GM23338 (cell line): ENCODE measurements around the gene GRM8. TPM values are rescaled to one million over a fixed set of nuclear protein-coding genes. Genes with fewer than 3 reads are reported as not detected.
A peak's percentile ranks its signal among the peaks of the same experiment; 100 is the strongest.

Experiments used
- ATAC-seq: fragments of 200-7000 bp; cut with Tn5 transposase; 3 replicates; pipeline ENCODE4 v1.9.1; 2020
- DNase-seq: peaks from one replicate; pipeline ENCODE4 v3.0.0-alpha.2; 2015; ENCODE audit warnings: low spot score
- H2AFZ ChIP-seq: fragments of 200-600 bp; sonication (generic); 2 replicates; pipeline ENCODE4 v1.8.0; 2016; ENCODE audit warnings: antibody characterized with exemption, mild to moderate bottlenecking, moderate library complexity
- H3F3A ChIP-seq: fragments of 200-600 bp; sonication (generic); replicated peaks from 2 replicates; pipeline ENCODE4 v1.8.0; 2017; ENCODE audit warnings: antibody characterized with exemption, mixed run types, low read depth
- H3K27ac ChIP-seq: fragments of 200-600 bp; sonication (generic); 2 replicates; pipeline ENCODE4 v1.6.1; 2016; ENCODE audit warnings: low read depth
- H3K27me3 ChIP-seq: fragments of 200-600 bp; sonication (generic); 2 replicates; pipeline ENCODE4 v1.8.0; 2016; ENCODE audit warnings: mild to moderate bottlenecking, mixed run types, moderate library complexity; ENCODE audit not compliant: insufficient read depth
- H3K36me3 ChIP-seq: fragments of 200-600 bp; sonication (generic); 2 replicates; pipeline ENCODE4 v1.8.0; 2016; ENCODE audit warnings: mild to moderate bottlenecking; ENCODE audit not compliant: insufficient read depth
- H3K4me1 ChIP-seq: fragments of 200-600 bp; sonication (generic); 2 replicates; pipeline ENCODE4 v1.8.0; 2016; ENCODE audit warnings: mild to moderate bottlenecking, moderate library complexity; ENCODE audit not compliant: insufficient read depth
- H3K4me2 ChIP-seq: fragments of 200-600 bp; sonication (generic); 2 replicates; pipeline ENCODE4 v1.7.1; 2017; ENCODE audit warnings: mixed run types
- H3K4me3 ChIP-seq: fragments of 200-600 bp; sonication (generic); 2 replicates; pipeline ENCODE4 v1.6.1; 2016; ENCODE audit warnings: mixed run types
- H3K79me2 ChIP-seq: fragments of 200-600 bp; sonication (generic); replicated peaks from 2 replicates; pipeline ENCODE4 v1.8.0; 2017; ENCODE audit warnings: mild to moderate bottlenecking; ENCODE audit not compliant: insufficient read depth
- H3K9me2 ChIP-seq: fragments of 200-600 bp; sonication (generic); 2 replicates; pipeline ENCODE4 v1.8.0; 2017; ENCODE audit not compliant: insufficient read depth
- H4K20me1 ChIP-seq: fragments of 200-600 bp; sonication (generic); replicated peaks from 2 replicates; pipeline ENCODE4 v1.8.0; 2017; ENCODE audit warnings: mild to moderate bottlenecking; ENCODE audit not compliant: insufficient read depth
- H3K27ac Mint-ChIP-seq: 2 replicates; pipeline ENCODE4 v1.8.0; 2020; ENCODE audit warnings: inconsistent platforms, mild to moderate bottlenecking, moderate library complexity, mixed read lengths
- H3K27me3 Mint-ChIP-seq: 3 replicates; pipeline ENCODE4 v1.8.0; 2022; ENCODE audit warnings: low read depth, mild to moderate bottlenecking, moderate library complexity, mixed read lengths, inconsistent platforms; ENCODE audit not compliant: insufficient read depth, poor library complexity
- H3K36me3 Mint-ChIP-seq: 3 replicates; pipeline ENCODE4 v1.8.0; 2021; ENCODE audit warnings: low read depth, mild to moderate bottlenecking, inconsistent platforms, moderate library complexity, mixed read lengths
- H3K4me1 Mint-ChIP-seq: 3 replicates; pipeline ENCODE4 v1.8.0; 2020; ENCODE audit warnings: mild to moderate bottlenecking, inconsistent platforms, mixed read lengths
- H3K4me3 Mint-ChIP-seq: 3 replicates; pipeline ENCODE4 v1.8.0; 2021; ENCODE audit warnings: moderate library complexity, mild to moderate bottlenecking, inconsistent platforms, mixed read lengths
- H3K9me3 Mint-ChIP-seq: 3 replicates; pipeline ENCODE4 v1.8.0; 2020; ENCODE audit warnings: moderate library complexity, mild to moderate bottlenecking, inconsistent platforms, mixed read lengths
- CREB1 ChIP-seq: fragments of 250-450 bp; sonication (Bioruptor Pico); IDR thresholded peaks from 2 replicates; pipeline ENCODE4 v1.5.0; 2020; ENCODE audit warnings: low read depth, mild to moderate bottlenecking, moderate library complexity
- EZH2 ChIP-seq: fragments of 200-600 bp; sonication (generic); IDR thresholded peaks from one replicate; pipeline ENCODE4 v1.8.0; 2017; ENCODE audit warnings: antibody characterized with exemption, mild to moderate bottlenecking, low read depth; ENCODE audit not compliant: unreplicated experiment
- EZH2phosphoT487 ChIP-seq: fragments of 200-600 bp; sonication (generic); IDR thresholded peaks from one replicate; pipeline ENCODE4 v1.8.1; 2018; ENCODE audit warnings: antibody characterized with exemption; ENCODE audit not compliant: unreplicated experiment
- JUNB ChIP-seq: IDR thresholded peaks from one replicate; pipeline ENCODE4 v1.6.1; 2016; ENCODE audit warnings: antibody characterized with exemption; ENCODE audit not compliant: unreplicated experiment
- NANOG ChIP-seq: IDR thresholded peaks from 2 replicates; pipeline ENCODE4 v1.6.1; 2016; ENCODE audit warnings: antibody characterized with exemption, borderline replicate concordance
- POLR2AphosphoS5 ChIP-seq: IDR thresholded peaks from 2 replicates; pipeline ENCODE4 v1.6.1; 2016; ENCODE audit warnings: antibody characterized with exemption, low read depth
- STAT1 ChIP-seq: IDR thresholded peaks from one replicate; pipeline ENCODE4 v1.6.1; 2016; ENCODE audit warnings: antibody characterized with exemption; ENCODE audit not compliant: unreplicated experiment
- ZNF114 ChIP-seq: fragments of 250-450 bp; sonication (Bioruptor Pico); IDR thresholded peaks from 2 replicates; pipeline ENCODE4 v1.5.0; 2020; ENCODE audit warnings: mild to moderate bottlenecking, moderate library complexity
- ZNF331 ChIP-seq: fragments of 250-450 bp; sonication (Bioruptor Pico); IDR thresholded peaks from 2 replicates; pipeline ENCODE4 v1.5.0; 2020; ENCODE audit warnings: low read depth, mild to moderate bottlenecking, moderate library complexity
- polyA plus RNA-seq: library from polyadenylated mRNA; unstranded; fragments of >200 nt; fragmentation: Nextera tagmentation; extraction: Ambion mirVana; gene quantifications from 2 replicates; pipeline ENCODE4 v1.2.1, GENCODE V29; 2016
- total RNA-seq: library from RNA; depleted of rRNA; stranded (reverse); fragments of >200 nt; shearing (Covaris generic); gene quantifications from 2 replicates; pipeline ENCODE4 v1.2.3, GENCODE V29; 2014
- TF ChIP-seq, protein P1 (sequence below), 2 experiments: fragments of 200-600 bp in 1 of 2; sonication (generic) in 1 of 2; conservative IDR thresholded peaks; 2 replicates each; pipeline versions ENCODE4 v1.5.1 to v1.6.1; 2016 to 2017; ENCODE audit warnings: antibody characterized with exemption in 2 of 2, low read depth in 2 of 2, mild to moderate bottlenecking in 2 of 2, moderate library complexity in 1 of 2
- TF ChIP-seq, protein P2 (sequence below): fragments of 250-450 bp; sonication (Bioruptor Pico); IDR thresholded peaks from 2 replicates; pipeline ENCODE4 v1.5.0; 2020; ENCODE audit warnings: mild to moderate bottlenecking, moderate library complexity
- TF ChIP-seq, protein P3 (sequence below): IDR thresholded peaks from 2 replicates; pipeline ENCODE4 v1.6.1; 2016; ENCODE audit warnings: antibody characterized with exemption

Gene GRM8
- total and polyA plus RNA-seq, 2 experiments from 2014 or later: 1.9 to 6.6 TPM

DNA sequence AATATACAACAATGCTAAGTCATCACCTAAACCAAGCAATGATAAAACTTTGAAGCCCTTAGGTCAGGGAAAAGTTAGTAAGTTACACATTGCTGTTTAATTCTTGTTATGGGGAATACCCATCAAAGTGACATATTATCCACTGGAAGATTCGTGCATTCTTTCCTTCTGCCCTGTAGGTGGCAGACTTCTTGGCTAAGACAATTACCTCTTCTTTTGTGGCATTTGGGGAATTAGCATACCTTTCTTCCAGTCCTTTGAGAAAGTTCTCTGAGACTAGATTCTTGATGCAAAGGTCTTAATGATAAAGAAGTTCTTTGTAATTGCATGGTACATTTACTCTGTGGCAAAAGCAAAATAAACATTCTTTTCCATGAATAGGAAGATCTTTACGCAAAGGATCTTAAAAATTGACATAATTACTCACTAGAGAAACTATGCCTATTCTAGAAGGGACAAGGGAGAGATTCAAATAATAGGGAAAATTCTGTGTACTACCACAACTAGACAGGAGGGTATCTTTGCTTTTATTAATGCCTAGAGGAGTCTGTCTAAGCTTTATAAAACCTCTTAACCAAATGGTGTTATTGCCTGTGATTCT is 395.9 kb downstream of the GRM8 start:
- no peaks in the 10 kb centered on the region for H3F3A ChIP-seq
- peaks cover 14% of the 10 kb centered on the region for H3K4me1 Mint-ChIP-seq
- no peaks in the 10 kb centered on the region for H3K4me1 ChIP-seq
- no peaks in the 10 kb centered on the region for H3K27me3 Mint-ChIP-seq
- H3K4me3 ChIP-seq: no peak overlapping the region
- H3K27ac Mint-ChIP-seq: no peak overlapping the region
- ATAC-seq: peak; percentile 78
- H3K79me2 ChIP-seq: no peaks in the 10 kb centered on the region
- H3K4me2 ChIP-seq: no peak overlapping the region
- no peak overlapping the region for H2AFZ ChIP-seq
- H3K27me3 ChIP-seq: no peaks in the 10 kb centered on the region
- TF ChIP-seq, protein P1, sequence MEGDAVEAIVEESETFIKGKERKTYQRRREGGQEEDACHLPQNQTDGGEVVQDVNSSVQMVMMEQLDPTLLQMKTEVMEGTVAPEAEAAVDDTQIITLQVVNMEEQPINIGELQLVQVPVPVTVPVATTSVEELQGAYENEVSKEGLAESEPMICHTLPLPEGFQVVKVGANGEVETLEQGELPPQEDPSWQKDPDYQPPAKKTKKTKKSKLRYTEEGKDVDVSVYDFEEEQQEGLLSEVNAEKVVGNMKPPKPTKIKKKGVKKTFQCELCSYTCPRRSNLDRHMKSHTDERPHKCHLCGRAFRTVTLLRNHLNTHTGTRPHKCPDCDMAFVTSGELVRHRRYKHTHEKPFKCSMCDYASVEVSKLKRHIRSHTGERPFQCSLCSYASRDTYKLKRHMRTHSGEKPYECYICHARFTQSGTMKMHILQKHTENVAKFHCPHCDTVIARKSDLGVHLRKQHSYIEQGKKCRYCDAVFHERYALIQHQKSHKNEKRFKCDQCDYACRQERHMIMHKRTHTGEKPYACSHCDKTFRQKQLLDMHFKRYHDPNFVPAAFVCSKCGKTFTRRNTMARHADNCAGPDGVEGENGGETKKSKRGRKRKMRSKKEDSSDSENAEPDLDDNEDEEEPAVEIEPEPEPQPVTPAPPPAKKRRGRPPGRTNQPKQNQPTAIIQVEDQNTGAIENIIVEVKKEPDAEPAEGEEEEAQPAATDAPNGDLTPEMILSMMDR (conservative IDR thresholded peaks at IDR 0.05; ENCODE audit: low read depth in 2 of 2): peak; percentile 80 to 82
- no peak for TF ChIP-seq POLR2AphosphoS5
- no peaks in the 10 kb centered on the region for H3K36me3 Mint-ChIP-seq
- no peaks in the 10 kb centered on the region for H3K36me3 ChIP-seq
- DNase-seq: peak; percentile 81
- H3K27ac ChIP-seq: no peak overlapping the region
- no peak overlapping the region for H3K4me3 Mint-ChIP-seq
- H4K20me1 ChIP-seq: no peaks in the 10 kb centered on the region
- H3K9me3 Mint-ChIP-seq: no peaks in the 10 kb centered on the region
- H3K9me2 ChIP-seq: peaks cover 5% of the 10 kb centered on the region; the same call in 1 of the 2 replicates

DNA sequence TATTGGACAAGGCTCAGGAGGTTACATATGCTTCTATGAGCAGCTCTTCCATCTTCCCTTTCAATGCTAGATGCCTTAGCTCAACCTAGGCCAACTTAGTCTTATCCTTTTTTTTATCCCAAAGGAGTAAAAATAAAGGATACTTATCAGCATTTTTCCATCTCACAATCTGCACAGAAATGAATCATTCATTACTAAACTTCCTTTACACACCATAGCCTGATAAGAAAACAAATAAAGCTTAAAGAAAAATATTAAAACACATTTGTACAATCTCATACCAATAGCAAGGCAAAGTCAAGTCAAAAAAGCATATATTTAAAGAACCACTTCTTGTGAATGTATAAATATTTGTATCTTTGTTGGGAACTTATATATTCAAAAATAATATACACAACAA is 407.4 kb downstream of the GRM8 start:
- ATAC-seq (no peak), DNase-seq (no peak)
- Histone ChIP-seq H3K4me2 (no peak overlapping the region), H4K20me1 (no peaks in the 10 kb centered on the region), H3K27ac (no peak overlapping the region), H3F3A (no peaks in the 10 kb centered on the region), H3K79me2 (no peaks in the 10 kb centered on the region), H3K36me3 (no peaks in the 10 kb centered on the region), H3K4me3 (no peak overlapping the region), H3K4me1 (no peaks in the 10 kb centered on the region), H3K9me2 (peaks cover 4% of the 10 kb centered on the region), H3K27me3 (no peaks in the 10 kb centered on the region), H2AFZ (no peak overlapping the region)
- Mint-ChIP-seq H3K36me3 (no peaks in the 10 kb centered on the region; the same call in 2 of the 3 replicates), H3K27ac (no peak overlapping the region), H3K27me3 (no peaks in the 10 kb centered on the region), H3K4me1 (no peaks in the 10 kb centered on the region), H3K4me3 (no peak overlapping the region), H3K9me3 (no peaks in the 10 kb centered on the region; the same call in 2 of the 3 replicates)
- no peak for TF ChIP-seq JUNB
- TF ChIP-seq ZNF114 (CRISPR knock-in tag): no peak
- no peak for TF ChIP-seq EZH2
- no peak for TF ChIP-seq CREB1
- TF ChIP-seq NANOG: no peak
- TF ChIP-seq, protein P2, sequence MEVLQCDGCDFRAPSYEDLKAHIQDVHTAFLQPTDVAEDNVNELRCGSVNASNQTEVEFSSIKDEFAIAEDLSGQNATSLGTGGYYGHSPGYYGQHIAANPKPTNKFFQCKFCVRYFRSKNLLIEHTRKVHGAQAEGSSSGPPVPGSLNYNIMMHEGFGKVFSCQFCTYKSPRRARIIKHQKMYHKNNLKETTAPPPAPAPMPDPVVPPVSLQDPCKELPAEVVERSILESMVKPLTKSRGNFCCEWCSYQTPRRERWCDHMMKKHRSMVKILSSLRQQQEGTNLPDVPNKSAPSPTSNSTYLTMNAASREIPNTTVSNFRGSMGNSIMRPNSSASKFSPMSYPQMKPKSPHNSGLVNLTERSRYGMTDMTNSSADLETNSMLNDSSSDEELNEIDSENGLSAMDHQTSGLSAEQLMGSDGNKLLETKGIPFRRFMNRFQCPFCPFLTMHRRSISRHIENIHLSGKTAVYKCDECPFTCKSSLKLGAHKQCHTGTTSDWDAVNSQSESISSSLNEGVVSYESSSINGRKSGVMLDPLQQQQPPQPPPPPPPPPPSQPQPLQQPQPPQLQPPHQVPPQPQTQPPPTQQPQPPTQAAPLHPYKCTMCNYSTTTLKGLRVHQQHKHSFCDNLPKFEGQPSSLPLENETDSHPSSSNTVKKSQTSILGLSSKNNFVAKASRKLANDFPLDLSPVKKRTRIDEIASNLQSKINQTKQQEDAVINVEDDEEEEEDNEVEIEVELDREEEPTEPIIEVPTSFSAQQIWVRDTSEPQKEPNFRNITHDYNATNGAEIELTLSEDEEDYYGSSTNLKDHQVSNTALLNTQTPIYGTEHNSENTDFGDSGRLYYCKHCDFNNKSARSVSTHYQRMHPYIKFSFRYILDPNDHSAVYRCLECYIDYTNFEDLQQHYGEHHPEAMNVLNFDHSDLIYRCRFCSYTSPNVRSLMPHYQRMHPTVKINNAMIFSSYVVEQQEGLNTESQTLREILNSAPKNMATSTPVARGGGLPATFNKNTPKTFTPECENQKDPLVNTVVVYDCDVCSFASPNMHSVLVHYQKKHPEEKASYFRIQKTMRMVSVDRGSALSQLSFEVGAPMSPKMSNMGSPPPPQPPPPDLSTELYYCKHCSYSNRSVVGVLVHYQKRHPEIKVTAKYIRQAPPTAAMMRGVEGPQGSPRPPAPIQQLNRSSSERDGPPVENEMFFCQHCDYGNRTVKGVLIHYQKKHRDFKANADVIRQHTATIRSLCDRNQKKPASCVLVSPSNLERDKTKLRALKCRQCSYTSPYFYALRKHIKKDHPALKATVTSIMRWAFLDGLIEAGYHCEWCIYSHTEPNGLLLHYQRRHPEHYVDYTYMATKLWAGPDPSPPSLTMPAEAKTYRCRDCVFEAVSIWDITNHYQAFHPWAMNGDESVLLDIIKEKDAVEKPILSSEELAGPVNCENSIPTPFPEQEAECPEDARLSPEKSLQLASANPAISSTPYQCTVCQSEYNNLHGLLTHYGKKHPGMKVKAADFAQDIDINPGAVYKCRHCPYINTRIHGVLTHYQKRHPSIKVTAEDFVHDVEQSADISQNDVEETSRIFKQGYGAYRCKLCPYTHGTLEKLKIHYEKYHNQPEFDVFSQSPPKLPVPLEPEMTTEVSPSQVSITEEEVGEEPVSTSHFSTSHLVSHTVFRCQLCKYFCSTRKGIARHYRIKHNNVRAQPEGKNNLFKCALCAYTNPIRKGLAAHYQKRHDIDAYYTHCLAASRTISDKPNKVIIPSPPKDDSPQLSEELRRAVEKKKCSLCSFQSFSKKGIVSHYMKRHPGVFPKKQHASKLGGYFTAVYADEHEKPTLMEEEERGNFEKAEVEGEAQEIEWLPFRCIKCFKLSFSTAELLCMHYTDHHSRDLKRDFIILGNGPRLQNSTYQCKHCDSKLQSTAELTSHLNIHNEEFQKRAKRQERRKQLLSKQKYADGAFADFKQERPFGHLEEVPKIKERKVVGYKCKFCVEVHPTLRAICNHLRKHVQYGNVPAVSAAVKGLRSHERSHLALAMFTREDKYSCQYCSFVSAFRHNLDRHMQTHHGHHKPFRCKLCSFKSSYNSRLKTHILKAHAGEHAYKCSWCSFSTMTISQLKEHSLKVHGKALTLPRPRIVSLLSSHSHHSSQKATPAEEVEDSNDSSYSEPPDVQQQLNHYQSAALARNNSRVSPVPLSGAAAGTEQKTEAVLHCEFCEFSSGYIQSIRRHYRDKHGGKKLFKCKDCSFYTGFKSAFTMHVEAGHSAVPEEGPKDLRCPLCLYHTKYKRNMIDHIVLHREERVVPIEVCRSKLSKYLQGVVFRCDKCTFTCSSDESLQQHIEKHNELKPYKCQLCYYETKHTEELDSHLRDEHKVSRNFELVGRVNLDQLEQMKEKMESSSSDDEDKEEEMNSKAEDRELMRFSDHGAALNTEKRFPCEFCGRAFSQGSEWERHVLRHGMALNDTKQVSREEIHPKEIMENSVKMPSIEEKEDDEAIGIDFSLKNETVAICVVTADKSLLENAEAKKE (CRISPR knock-in tag): no peak
- no peak for TF ChIP-seq POLR2AphosphoS5
- TF ChIP-seq, protein P3, sequence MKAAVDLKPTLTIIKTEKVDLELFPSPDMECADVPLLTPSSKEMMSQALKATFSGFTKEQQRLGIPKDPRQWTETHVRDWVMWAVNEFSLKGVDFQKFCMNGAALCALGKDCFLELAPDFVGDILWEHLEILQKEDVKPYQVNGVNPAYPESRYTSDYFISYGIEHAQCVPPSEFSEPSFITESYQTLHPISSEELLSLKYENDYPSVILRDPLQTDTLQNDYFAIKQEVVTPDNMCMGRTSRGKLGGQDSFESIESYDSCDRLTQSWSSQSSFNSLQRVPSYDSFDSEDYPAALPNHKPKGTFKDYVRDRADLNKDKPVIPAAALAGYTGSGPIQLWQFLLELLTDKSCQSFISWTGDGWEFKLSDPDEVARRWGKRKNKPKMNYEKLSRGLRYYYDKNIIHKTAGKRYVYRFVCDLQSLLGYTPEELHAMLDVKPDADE: no peak
- no peak for TF ChIP-seq STAT1
- no peak for TF ChIP-seq ZNF331 (CRISPR knock-in tag)
- TF ChIP-seq EZH2phosphoT487: no peak
